COLO668 (cell line): ENCODE results near the gene PLPPR5.
"Not testable (repeated sequence)": the region's sequence is repeated elsewhere in the genome, so short reads cannot be mapped to it uniquely, and the experiment has no call there.

Experiments used
- DNase-seq: peaks from one replicate; lab custom pipeline; 2025; ENCODE audit not compliant: unreplicated experiment; lab: John Stamatoyannopoulos, UW

Gene PLPPR5

DNA sequence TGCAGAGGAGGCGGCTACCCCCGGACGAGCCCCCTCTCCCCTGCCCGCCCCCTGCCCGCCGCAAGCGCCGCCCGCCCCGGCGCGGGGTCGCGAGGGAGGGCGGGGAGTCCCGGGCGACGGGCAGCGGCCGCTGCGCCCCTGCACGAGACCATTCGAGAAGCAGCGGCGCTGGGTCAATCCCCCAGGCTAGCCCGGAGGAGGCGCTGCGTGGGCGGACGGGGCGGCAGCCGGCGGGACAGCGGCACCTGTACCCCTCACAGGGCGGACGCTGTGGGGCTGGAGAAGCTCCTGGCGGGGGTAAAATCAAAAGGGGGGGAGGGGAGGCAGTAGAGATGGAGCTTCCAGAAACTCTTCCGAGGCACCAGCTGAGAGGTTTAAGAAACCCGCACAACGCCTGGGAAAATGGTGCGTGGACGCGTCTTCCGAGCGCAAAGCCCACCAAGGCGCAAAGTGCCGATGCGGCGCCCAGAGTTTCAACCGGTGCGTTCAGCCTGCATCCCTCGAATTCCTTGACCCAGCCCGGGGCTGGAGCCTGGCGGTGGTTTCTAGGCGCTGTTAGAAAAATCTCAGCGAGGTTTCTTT lies at the start of gene PLPPR5:
TSS of gene PLPPR5 (minus strand) at position 1 of the 582 bp plus-strand sequence. CDS start 190 bp downstream, outside the sequence.
- no peak for DNase-seq

DNA sequence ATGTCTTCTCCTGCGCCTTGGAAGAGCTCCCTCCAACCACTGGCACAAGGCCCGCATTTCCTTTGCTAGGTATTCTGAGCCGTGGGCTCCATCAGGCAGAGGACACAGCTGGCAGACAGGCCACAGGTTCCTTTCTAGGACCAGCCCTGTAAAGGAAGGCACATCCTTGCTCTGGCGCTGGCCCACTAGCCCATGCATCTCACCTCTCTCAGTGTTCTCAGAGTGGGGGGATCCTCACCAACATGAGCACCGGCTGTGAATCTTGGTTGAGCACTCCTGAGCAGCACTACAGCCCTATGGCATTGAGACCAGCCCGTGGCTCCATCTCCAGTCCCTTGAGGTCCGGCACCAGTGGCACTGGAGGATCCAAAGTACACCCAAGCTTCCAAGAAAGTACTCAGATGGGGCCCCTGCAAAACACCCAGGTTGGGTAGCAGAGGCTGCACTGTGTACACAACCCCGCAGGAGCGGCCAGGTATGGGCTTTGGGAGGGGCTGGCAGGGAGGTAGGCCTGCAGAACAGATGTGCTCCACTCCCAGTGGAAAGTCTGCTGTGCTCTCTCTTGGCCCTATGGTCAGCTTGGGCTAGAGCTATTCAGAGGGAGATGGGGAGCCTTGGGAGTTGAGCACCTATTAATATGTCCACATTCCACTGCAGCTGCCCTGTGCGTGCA lies 47.1 kb upstream of the PLPPR5 start:
- DNase-seq, result no peak

DNA sequence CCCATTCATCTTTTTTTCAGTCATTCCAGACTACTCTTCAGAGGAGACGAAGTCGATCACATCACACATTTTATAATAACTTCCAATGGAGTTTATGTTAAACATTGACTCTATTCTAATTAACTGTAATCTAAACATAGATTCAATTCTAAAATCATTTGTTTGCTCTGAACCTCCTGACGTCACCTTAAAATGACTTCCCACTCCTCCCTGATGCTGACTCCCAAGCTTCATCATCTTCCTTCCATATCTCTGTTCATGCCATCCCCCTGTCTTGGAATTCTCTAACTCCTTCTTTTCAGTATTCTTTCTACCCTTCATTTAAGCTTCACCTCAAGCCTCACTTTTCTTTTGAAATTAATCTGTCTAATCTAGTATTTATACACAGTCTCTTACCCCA lies 45.1 kb upstream of the PLPPR5 start:
- no peak for DNase-seq

DNA sequence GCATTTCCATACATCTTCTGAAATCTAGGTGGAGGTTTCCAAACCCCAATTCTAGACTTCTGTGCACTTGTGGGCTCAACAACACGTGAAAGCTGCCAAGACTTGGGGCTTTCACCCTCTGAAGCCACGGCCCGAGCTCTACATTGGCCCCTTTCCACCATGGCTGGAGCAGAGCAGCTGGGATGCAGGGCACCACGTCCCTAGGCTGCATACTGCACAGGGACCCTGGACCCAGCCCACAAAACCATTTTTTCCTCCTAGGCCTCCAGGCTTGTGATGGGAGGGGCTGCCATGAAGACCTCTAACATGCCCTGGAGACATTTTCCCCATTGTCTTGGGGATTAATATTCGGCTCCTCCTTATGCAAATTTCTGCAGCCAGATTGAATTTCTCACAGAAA lies 32.1 kb upstream of the PLPPR5 start:
- DNase-seq, result not testable (repeated sequence)

DNA sequence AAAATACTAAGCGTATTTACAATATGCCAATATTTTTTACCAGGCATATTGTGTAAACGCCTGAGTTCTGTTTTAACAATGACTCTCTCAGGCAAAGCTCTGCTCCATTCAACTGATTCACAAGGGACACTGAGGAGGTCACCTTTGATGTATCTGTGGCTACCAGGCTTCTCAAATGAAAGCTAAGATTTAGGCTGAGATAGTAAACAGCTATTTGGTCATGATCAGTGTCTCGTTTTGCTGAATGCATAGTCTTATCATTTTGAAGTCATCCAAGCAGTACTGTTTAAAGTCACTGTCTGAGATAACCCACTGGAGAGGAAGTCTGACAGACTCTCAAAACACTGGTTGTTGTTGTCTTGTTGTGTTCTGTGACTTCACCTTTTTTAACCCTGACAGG lies 13.7 kb upstream of the PLPPR5 start:
- DNase-seq, result no peak

GRCh38 chr1:99017655-99018054 lies 13.0 kb upstream of the PLPPR5 start:
- DNase-seq, result no peak

DNA sequence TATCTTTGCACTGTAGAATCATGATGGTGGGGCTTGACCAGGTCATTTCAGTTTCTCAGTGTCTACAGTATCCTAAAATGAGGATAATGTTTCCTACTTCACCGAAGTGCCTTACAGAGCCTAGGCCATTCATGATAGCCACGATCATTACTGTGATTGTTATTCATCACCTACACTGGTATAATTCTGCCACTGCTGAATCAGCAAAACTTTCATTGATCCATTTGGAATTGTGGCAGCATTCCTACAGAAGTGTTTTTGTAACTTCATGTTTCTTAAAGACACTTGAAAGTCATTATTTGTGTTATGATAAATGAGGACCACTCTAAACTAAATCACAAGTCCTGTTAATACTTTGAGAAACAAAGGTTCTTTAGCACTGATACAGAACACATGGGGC lies 6.0 kb upstream of the PLPPR5 start:
- no peak for DNase-seq

GRCh38 chr1:99007366-99007765 lies 2.7 kb upstream of the PLPPR5 start:
- no peak for DNase-seq

GRCh38 chr1:99005537-99005942 lies 879 bp upstream of the PLPPR5 start:
- DNase-seq, result no peak

DNA sequence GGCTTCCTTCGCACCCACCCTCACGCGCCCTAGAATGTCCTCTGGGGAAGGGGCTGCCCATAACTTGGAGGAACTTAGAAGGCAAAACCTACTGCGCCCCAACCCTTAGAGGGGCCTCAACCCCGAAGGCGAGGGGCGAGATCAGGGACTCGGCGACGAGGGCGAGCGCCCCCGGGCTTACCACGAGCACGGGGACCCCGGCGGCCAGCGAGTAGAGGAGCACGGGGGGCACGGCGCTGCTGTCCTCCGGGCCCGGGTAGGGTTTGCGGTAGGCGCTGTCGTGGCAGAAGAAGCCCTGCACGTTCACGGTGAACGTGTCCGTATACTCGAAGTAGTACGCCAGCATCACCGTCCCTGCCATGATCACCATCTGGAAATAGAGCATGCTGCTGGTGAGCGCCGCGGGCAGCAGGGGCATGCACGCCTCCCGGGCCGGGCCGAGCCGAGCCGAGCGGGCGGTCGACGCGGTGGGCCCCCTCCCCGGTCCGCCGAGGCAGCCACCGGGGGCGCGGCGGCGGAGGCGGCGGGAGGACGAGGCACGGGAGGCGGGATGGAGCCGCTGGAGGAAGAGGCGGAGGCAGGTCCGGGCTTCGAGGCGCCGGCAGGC lies 304 bp downstream of the PLPPR5 start:
- DNase-seq, result no peak

DNA sequence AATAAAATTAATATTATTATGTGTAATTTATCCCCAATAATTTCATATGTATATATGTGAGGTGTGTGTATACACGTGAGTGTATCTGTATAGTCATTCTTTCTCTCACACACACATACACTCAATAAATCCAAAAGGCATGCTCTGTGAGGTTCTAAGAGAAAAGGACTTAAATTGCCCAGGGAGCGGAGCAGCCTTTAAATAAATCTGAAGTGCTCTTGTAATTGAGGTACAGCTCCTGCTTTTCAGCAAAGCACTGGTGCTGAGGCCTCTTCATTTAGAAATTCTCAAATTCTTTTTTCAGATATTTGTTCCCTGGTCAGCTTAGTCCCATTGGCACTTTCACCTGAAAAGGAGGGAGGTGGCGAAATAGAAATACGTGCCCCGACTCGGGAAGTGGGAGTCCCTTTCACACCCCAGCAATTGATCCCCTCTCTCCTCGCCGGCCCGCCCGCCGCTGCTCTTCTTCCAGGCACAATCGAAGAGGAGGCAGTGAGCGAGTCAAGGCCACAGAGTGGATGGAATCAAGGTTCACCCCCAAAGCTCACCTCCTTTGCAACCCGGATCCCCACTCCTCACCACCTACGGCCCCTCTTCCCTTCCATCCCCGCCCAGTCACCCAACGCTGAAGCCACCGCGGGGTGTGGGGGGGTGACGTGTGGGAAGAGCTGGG lies 944 bp downstream of the PLPPR5 start:
- no peak for DNase-seq

- no peak for DNase-seq
Observed at GRCh38 chr1:98992844-98993243, 11.8 kb downstream of the PLPPR5 start.

DNA sequence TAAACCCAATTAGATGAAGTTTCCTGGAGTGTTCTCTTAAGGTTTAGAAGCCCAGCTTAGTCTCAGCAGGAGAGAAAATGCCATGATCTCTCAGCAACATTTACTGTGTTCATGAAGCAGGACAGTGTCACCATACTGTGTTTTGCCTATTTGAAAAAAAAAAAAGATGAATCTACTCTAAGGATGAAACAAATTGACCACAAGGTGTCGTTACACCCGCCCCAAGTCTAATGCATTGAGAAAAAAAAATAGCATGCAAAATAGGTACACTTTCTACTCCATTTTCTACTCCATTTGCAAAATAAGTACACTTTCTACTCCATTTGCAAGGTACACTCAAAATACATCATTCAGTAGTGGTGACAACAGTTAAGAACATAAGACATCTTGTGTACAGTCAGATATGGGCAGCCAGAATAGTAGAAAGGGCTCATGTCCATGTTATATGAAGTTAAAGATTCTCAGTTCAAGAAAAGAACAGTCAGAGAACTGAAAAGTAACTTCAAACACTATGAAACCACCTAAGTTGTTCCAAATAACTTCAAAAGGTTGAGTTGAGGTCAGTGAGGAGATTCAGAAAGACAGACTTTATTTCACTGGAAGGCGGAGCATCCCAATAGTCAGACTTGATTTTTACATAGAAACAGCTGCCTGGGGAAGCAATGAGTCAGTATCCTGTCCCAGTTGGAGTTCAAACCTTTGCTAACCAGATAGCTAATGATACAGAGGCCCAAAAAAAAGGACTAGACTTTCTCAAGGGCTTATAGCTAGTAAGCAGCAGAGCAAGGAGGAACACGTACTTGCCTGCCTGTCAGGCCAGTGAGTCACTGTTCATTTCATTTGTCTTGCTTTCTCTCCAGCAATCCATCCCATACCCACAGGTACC lies 13.3 kb downstream of the PLPPR5 start:
- DNase-seq, result no peak

GRCh38 chr1:98989556-98989907 lies 15.1 kb downstream of the PLPPR5 start:
- DNase-seq, result no peak

DNA sequence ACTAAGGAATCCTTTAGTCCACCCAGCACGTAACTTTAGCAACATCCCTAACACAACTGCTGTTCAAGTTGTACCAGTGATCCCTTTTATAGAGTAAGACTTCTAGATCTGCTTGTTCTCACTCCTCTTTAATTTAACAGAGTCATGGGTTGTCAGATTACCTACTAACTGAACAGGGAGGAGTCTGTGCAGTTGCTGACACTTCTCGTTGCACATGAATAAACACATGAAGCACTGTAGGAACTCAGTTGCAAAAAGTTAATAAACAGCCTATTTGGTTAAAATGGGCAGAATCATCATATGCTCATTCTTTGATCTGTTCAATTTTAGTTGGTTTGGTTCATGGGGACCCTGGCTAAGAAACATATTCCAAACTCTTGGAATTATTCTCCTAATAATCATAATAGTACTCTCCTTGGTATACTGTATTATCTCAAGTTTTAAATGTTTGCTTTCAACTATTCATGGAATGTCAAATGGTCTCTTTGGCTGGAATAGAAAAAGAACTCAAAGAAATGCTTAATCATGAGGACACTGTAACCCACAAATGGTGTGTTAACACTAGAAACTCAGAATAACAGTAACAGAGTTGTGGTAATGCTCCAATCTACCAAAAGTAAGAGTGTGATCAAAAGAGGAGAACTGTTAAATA lies 15.6 kb downstream of the PLPPR5 start:
- DNase-seq, result no peak

DNA sequence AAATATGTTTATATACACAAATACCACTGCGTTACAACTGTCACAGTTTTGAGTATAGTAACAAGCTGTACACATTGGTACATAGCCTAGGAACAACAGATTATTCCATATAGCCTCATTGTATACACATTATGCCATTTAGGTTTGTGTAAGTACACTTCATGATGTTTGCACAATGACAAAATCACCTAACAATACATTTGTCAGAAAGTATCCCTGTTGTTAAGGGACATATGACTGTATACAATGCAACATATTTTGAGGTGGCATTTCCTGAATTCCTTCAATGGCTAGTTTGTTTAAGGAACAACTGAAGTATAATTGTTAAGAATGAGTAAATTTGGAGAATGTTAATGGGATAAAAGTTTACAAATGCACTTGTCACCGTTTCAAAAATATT lies 19.0 kb downstream of the PLPPR5 start:
- DNase-seq, result no peak

- no peak for DNase-seq
Observed at GRCh38 chr1:98981917-98982513, 22.6 kb downstream of the PLPPR5 start.

DNA sequence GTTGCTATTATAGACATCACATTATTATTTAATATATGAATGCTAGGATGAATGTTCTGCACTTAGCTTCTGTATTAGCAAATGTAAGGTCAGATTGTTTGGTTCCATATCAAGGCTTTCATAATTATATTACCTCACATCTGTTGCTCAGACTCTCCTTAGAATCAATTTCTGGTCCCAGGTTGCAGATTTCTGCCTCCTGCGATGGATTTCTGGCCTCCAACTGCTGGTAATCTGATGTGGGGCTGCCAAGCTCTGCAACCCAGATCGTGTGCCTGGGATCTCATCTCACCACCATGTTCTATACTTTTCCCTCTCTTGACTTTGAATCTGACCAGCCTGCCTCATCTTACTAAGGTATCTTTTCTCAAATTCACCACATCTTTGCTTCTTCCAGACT lies 25.2 kb downstream of the PLPPR5 start:
- no peak for DNase-seq

DNA sequence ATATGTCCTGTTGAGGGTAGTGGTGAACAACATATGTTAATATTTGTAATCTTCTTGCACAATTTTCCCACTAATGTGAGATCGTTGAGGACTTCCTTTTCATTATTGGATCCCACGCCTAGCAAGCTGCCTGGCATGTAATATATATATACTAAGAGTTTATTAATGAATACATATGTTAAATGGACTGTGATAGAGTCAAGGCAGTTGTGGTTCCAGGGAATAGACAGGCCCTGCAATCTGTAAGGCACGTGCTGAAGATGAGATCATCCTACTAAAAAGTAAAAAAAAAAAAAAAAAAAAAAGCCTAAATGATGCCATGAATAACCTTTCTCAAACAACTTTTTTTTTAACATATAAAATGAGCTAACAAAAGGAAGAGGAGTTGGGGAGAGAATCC lies 28.9 kb downstream of the PLPPR5 start:
- DNase-seq, result no peak

DNA sequence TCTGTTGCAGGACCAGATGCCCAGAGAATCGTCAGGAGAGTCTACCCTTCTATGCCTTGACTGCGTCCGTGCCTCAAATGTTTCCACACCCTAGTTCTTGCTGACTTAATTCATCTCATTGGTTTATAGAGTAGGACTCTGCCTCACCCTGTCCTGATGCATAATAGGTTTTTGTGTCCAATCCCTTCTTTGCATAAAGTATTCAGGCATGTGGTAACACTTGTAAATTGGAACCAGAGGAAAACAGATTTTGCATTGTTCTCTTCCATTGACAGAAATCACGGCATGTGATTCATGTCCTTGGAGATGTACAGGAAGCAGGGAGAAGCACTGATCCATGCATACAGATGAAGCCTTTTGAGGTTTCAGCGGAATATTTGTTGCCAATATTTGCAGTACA lies 29.5 kb downstream of the PLPPR5 start:
- DNase-seq, result no peak
